Progenitor cell of endocrine pancreas (in vitro differentiated cells): ENCODE results near the gene FER. TPM values are rescaled to one million over a fixed set of nuclear protein-coding genes. Genes with fewer than 3 reads are reported as not detected.

Experiments used
- DNase-seq: peaks from one replicate; pipeline ENCODE4 v3.0.0; 2021; ENCODE audit warnings: low spot score; ENCODE audit not compliant: unreplicated experiment
- H3K27ac Mint-ChIP-seq: 2 replicates; pipeline ENCODE4 v1.8.0; 2021; ENCODE audit warnings: mild to moderate bottlenecking, moderate library complexity, mixed read lengths
- H3K27me3 Mint-ChIP-seq: 2 replicates; pipeline ENCODE4 v1.8.0; 2021; ENCODE audit warnings: mixed read lengths
- H3K36me3 Mint-ChIP-seq: 2 replicates; pipeline ENCODE4 v1.8.0; 2022; ENCODE audit warnings: mixed read lengths; ENCODE audit not compliant: insufficient read depth
- H3K4me1 Mint-ChIP-seq: 2 replicates; pipeline ENCODE4 v1.8.0; 2021; ENCODE audit warnings: low read depth, mixed read lengths
- H3K4me3 Mint-ChIP-seq: 2 replicates; pipeline ENCODE4 v1.8.0; 2021; ENCODE audit warnings: low read depth, mild to moderate bottlenecking, moderate library complexity, mixed read lengths
- H3K9me3 Mint-ChIP-seq: 2 replicates; pipeline ENCODE4 v1.8.0; 2021; ENCODE audit warnings: low read depth, mixed read lengths
- total RNA-seq: library from RNA; stranded (reverse); gene quantifications from 2 replicates; pipeline ENCODE4 v1.2.1, GENCODE V29; 2021
- TF ChIP-seq, protein P1 (sequence below): fragments of 200-600 bp; sonication (generic); IDR thresholded peaks from one replicate; pipeline ENCODE4 v1.5.0; 2021; ENCODE audit warnings: antibody characterized with exemption, mild to moderate bottlenecking; ENCODE audit not compliant: unreplicated experiment

Gene FER
- total RNA-seq, 1 donor from 2014 or later = 34.8 TPM

DNA sequence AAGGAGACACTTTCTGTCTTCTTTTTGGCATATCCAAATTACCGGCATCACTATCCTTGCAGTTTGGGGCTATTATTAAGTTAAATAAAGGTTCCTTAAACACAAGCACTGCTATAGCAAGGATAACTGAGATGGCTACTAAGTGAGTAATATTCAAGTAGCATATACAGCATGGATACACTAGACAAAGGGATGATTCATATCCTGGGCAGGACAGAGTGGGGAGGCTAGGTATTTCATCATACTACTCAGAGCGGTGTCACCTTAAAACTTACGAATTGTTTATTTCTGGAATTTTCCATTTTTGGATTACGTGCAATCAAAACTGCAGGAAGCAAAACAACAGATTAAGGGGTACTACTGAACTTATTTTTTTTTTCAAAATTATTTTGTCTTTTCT is 54.1 kb downstream of the FER start:
- DNase-seq = no peak
- TF ChIP-seq, protein P1, sequence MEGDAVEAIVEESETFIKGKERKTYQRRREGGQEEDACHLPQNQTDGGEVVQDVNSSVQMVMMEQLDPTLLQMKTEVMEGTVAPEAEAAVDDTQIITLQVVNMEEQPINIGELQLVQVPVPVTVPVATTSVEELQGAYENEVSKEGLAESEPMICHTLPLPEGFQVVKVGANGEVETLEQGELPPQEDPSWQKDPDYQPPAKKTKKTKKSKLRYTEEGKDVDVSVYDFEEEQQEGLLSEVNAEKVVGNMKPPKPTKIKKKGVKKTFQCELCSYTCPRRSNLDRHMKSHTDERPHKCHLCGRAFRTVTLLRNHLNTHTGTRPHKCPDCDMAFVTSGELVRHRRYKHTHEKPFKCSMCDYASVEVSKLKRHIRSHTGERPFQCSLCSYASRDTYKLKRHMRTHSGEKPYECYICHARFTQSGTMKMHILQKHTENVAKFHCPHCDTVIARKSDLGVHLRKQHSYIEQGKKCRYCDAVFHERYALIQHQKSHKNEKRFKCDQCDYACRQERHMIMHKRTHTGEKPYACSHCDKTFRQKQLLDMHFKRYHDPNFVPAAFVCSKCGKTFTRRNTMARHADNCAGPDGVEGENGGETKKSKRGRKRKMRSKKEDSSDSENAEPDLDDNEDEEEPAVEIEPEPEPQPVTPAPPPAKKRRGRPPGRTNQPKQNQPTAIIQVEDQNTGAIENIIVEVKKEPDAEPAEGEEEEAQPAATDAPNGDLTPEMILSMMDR = no peak
- Mint-ChIP-seq H3K27me3 (no peaks in the 10 kb centered on the region), H3K9me3 (peaks cover 33% of the 10 kb centered on the region), H3K36me3 (peaks cover 48% of the 10 kb centered on the region), H3K27ac (no peak overlapping the region), H3K4me3 (no peak overlapping the region), H3K4me1 (peaks cover 2% of the 10 kb centered on the region)

DNA sequence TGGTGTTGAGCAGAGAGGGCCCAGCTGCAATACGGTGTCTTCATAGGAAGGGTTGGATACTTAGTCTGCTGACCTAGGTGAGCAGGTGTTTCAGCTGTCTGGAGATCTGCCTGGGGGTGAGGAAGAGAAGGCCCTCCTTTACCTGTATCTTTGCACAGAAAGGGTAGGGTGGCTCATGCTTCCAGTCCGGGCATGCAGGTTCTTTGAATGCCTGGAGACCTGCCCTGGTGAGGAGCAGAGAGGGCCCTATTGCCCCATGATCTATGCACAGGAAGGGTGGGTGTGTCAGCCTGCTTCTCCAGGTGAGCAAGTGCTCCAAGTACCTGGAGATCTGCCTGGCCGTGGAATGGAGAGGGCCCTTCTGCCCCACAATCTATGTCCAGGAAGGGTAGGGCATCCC is 63.0 kb downstream of the FER start:
- TF ChIP-seq, protein P1 = no peak
- H3K4me3 Mint-ChIP-seq = no peak overlapping the region
- DNase-seq = no peak
- no peak overlapping the region for H3K27ac Mint-ChIP-seq
- peaks cover 27% of the 10 kb centered on the region for H3K36me3 Mint-ChIP-seq
- H3K9me3 Mint-ChIP-seq = peaks cover 33% of the 10 kb centered on the region
- H3K27me3 Mint-ChIP-seq = no peaks in the 10 kb centered on the region
- peaks cover 2% of the 10 kb centered on the region for H3K4me1 Mint-ChIP-seq

DNA sequence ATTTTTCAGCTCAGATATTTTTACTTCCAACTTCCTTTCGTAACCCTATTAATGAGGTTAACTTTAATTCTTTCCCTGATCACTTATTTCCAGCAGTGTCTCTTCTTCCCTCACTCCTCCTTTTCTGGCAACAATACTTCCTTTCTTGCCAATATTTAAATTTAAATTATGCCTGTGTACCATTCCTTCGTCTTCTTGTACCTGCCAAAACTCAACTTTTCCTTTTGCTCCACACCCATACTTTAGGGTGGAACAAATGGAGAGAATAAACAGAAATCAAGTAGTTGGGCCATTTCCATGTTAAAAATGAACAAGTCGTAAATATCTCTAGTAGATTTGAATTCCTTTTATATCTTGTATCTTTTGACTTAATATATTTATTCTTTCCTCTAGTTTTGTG is 66.0 kb downstream of the FER start:
- Mint-ChIP-seq H3K27me3 (no peaks in the 10 kb centered on the region), H3K9me3 (peaks cover 16% of the 10 kb centered on the region), H3K36me3 (peaks cover 13% of the 10 kb centered on the region), H3K4me3 (no peak overlapping the region), H3K4me1 (peaks cover 2% of the 10 kb centered on the region), H3K27ac (peak overlapping the region; percentile 17)
- no peak for DNase-seq
- TF ChIP-seq, protein P1 = no peak

DNA sequence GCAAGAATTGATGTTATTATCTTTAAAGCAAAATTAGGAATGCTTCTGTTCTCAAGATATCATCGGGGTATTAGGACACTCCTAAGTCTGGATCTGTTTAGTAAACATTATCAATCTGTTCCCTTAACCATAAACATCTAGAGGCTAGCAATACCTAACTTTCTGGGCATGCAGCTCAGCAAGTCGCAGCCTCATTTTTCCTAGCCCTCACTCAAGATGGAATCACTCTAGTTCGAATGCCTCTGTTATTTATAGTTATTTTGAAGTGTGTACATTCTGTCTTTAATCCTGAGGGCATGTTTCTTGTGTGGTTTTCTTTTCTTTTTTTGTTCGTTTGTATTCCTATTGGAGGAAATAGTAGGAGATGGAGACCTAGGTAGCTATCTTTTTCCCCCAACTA is 66.9 kb downstream of the FER start:
- Mint-ChIP-seq H3K27me3 (no peaks in the 10 kb centered on the region), H3K36me3 (peaks cover 10% of the 10 kb centered on the region), H3K4me1 (peaks cover 2% of the 10 kb centered on the region), H3K27ac (no peak overlapping the region), H3K9me3 (peaks cover 9% of the 10 kb centered on the region), H3K4me3 (no peak overlapping the region)
- TF ChIP-seq, protein P1 = no peak
- DNase-seq = no peak

DNA sequence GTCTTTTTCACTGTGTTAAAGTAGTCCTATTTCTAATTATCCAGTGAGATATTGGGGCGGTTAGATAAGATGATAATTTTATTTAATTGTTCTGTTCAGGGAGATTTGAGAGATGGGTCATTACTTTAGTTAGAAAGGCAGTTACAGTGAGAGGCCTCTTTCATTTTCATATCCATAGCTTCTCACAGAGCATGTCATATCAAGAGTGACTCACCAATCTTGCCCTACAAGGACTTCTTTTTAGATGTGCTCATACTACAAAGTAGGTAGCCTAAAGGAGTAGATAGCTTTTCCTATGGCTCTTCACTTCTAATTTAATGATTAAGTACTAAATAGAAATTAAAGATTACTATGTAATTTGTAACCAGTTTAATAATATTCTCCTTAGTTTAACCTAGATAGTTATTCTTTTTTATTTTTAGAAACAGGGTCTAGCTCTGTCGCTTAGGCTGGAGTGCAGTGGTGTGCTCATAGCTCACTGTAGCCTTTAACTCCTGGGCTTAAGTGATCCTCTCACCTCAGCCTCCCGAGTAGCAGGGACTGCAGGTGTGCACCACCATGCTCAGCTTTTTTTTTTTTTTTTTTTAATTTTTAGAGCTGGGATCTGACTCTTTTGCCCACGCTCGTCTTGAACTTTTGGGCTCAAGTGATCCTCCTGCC is 71.0 kb downstream of the FER start:
- Mint-ChIP-seq H3K27ac (no peak overlapping the region), H3K4me3 (no peak overlapping the region), H3K4me1 (no peaks in the 10 kb centered on the region), H3K27me3 (no peaks in the 10 kb centered on the region), H3K9me3 (peaks cover 3% of the 10 kb centered on the region), H3K36me3 (no peaks in the 10 kb centered on the region)
- DNase-seq = no peak
- TF ChIP-seq, protein P1 = no peak
